ENCODE measurements around the gene CABP1. TPM values are rescaled to one million over a fixed set of nuclear protein-coding genes. Genes with fewer than 3 reads are reported as not detected.

Gene CABP1
- total and polyA plus RNA-seq, 10 of the 15 experiments (the other 5 are each of a cell fraction or from before 2014, with no cell fraction given), result 0.16 to 2.4 (median 0.80) TPM; not detected in 2

DNA sequence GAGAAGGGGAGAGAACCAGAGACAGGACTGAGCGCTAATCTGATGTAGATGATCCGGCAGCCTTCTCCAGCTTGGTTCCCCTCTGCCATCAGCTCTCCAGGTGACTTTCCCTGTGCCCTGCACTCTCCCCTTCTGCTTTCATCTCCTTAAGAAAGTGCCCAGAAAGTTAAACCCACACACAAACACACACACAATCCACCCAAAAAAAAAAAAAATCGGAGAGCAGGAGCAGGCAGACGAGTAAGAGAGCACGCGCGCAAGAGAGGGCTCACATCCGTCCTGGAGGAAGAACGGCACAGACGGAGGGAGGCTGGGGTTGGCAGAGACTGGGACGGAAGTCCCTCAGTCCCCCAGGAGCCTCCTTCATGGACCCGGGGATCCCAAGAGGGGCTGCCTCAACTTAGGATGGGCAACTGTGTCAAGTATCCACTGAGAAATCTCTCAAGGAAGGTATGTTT, 9.8 kb downstream of the CABP1 start:
- in situ Hi-C loops (cut with MboI) (no loop called here), intact Hi-C loops (cut with micrococcal nuclease; ENCODE audit: unreplicated experiment) (no loop called here)
- FAIRE-seq (no peak), ATAC-seq (no peak), DNase-seq (ENCODE audit: low read depth, low spot score) (no peak)
- TF ChIP-seq USF2 (IDR thresholded peaks at IDR 0.05; ENCODE audit: borderline replicate concordance, low read depth, low read length), result no peak
- TF ChIP-seq, protein P1, sequence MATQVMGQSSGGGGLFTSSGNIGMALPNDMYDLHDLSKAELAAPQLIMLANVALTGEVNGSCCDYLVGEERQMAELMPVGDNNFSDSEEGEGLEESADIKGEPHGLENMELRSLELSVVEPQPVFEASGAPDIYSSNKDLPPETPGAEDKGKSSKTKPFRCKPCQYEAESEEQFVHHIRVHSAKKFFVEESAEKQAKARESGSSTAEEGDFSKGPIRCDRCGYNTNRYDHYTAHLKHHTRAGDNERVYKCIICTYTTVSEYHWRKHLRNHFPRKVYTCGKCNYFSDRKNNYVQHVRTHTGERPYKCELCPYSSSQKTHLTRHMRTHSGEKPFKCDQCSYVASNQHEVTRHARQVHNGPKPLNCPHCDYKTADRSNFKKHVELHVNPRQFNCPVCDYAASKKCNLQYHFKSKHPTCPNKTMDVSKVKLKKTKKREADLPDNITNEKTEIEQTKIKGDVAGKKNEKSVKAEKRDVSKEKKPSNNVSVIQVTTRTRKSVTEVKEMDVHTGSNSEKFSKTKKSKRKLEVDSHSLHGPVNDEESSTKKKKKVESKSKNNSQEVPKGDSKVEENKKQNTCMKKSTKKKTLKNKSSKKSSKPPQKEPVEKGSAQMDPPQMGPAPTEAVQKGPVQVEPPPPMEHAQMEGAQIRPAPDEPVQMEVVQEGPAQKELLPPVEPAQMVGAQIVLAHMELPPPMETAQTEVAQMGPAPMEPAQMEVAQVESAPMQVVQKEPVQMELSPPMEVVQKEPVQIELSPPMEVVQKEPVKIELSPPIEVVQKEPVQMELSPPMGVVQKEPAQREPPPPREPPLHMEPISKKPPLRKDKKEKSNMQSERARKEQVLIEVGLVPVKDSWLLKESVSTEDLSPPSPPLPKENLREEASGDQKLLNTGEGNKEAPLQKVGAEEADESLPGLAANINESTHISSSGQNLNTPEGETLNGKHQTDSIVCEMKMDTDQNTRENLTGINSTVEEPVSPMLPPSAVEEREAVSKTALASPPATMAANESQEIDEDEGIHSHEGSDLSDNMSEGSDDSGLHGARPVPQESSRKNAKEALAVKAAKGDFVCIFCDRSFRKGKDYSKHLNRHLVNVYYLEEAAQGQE (IDR thresholded peaks at IDR 0.05; ENCODE audit: low read depth, low read length), result no peak
- Histone ChIP-seq H3K4me3 (no peak overlapping the region), H3K27me3 (replicated peaks in 1 of 2; ENCODE audit: control insufficient read depth in 2 of 2, insufficient read depth in 2 of 2, low read length in 1 of 2) (no peaks in the 10 kb centered on the region), H3K4me2 (ENCODE audit: control insufficient read depth, insufficient read depth) (no peak overlapping the region), H3K4me1 (ENCODE audit: control insufficient read depth, insufficient read depth, low read length) (peaks cover 19% of the 10 kb centered on the region), H3K36me3 (ENCODE audit: control insufficient read depth in 2 of 2, insufficient read depth in 2 of 2, low read length in 1 of 2) (no peaks in the 10 kb centered on the region), H2AFZ (ENCODE audit: control insufficient read depth, low read depth, low read length) (no peak overlapping the region; the same call in 1 of the 2 replicates), H3K9ac (ENCODE audit: control insufficient read depth, insufficient read depth, low read length) (no peak overlapping the region), H4K20me1 (ENCODE audit: control insufficient read depth, insufficient read depth) (no peaks in the 10 kb centered on the region), H3K9me3 (replicated peaks; ENCODE audit: control insufficient read depth, insufficient read depth, low read length) (no peaks in the 10 kb centered on the region), H3K27ac (ENCODE audit: control insufficient read depth, insufficient read depth) (no peak overlapping the region), H3K79me2 (ENCODE audit: control insufficient read depth, insufficient read depth, low read length) (no peaks in the 10 kb centered on the region)
- RAD21 ChIA-PET (ENCODE audit: unreplicated experiment), result interaction anchor here (0.6 to 7.3 kb wide), 14 partner anchors 10 to 322 kb away, joined by 3 to 144 read pairs (median 20); partner anchors contain the start of genes MLEC, POP5 and UNC119B
- POLR2A ChIA-PET, result interaction anchor here (1.1 to 4.2 kb wide), 8 partner anchors 9 to 37 kb away, joined by 3 to 46 read pairs (median 14); partner anchors contain the start of gene MLEC
- SMC1A ChIA-PET (ENCODE audit: uncharacterized antibody, unreplicated experiment), result interaction anchor here (1.6 to 8.8 kb wide), 9 partner anchors 7 to 322 kb away, joined by 9 to 167 read pairs (median 67); partner anchors contain the start of genes MLEC and UNC119B
- 66% methylated on average over 12 of the region's 12 CpGs for WGBS (ENCODE audit: insufficient coverage, insufficient replicate concordance, low lambda C conversion rate, missing lambda C conversion rate)
- no TSS peak for BruUV-seq (replicated peaks)
- CTCF ChIA-PET, result interaction anchor here (0.9 to 14.4 kb wide), 19 partner anchors 8 to 486 kb away, joined by 3 to 454 read pairs (median 7); partner anchors contain the start of genes CABP1, MLEC, POP5 and UNC119B
